Measurements from ENCODE around the gene HDAC9. TPM values are rescaled to one million over a fixed set of nuclear protein-coding genes. Genes with fewer than 3 reads are reported as not detected.

The HDAC9 gene
- total RNA-seq, 4 donors from 2014 or later = 3.4 to 7.2 (median 4.5) TPM

DNA sequence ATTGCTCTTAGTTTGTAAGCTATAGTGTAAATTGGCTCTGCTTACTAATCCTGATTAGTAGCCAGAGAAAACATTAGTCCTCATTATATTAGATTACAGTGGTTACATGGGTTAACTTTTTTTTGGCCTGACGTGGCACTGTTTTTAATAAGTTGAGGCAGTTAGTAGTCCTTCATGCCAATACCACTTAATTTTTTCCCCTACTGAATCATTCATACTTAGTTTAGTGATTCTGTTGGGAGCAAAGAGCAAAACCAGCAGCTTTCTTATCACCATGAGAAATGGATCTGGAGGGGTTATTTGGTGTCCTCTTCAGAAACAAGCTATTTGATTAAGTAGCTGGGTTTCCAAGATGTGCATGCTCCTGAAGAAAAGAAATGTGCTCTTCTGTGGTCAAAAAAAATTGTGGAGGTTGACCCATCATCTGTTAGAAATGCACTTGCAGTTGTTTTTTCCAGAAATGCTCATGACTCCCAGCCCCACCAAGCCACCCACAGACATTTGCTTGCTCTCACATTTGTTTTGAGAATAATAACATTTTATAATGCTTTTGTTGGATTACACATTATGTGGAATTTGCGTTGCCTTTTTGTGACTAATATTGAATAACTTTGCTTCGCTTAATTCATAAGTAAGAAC, 258.5 kb downstream of the HDAC9 start:
- Histone ChIP-seq H3K4me1 (no peaks in the 10 kb centered on the region), H3K4me3 (no peak overlapping the region), H3K27me3 (no peaks in the 10 kb centered on the region), H3K9me3 (no peaks in the 10 kb centered on the region), H3K27ac (no peak overlapping the region), H3K36me3 (no peaks in the 10 kb centered on the region)
- no peak for TF ChIP-seq CTCF (IDR thresholded peaks at IDR 0.05)
- TF ChIP-seq POLR2A (IDR thresholded peaks at IDR 0.05) = no peak
- no peak for TF ChIP-seq POLR2AphosphoS5 (IDR thresholded peaks at IDR 0.05)
- TF ChIP-seq EP300 (IDR thresholded peaks at IDR 0.05) = no peak
- WGBS = 45% methylated on average over 3 of the region's 3 CpGs
- no peak for DNase-seq (ENCODE audit: low spot score in 2 of 2)

DNA sequence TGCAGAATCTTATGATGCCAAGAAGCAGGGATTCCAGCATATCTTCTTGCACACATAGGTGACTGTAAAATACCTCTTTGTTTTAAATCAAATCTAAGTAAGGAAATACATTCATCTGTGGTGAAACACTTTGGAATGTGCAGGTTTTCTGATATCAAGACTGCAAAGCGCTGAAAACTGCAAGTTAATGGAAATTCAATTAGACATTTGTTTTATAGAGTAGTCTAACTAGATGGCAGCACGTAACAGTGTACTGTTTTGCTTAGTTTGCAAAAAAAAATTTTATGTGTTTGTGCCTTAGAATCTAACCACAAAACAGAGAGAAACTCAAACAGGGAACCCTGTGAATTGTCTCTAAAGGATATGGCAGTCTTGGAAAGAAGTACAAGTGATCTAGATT, 259.2 kb downstream of the HDAC9 start:
- H3K36me3 ChIP-seq = no peaks in the 10 kb centered on the region
- no peaks in the 10 kb centered on the region for H3K27me3 ChIP-seq
- no peak for DNase-seq (ENCODE audit: low spot score in 2 of 2)
- TF ChIP-seq POLR2A (IDR thresholded peaks at IDR 0.05) (no peak), CTCF (IDR thresholded peaks at IDR 0.05) (no peak), POLR2AphosphoS5 (IDR thresholded peaks at IDR 0.05) (no peak), EP300 (IDR thresholded peaks at IDR 0.05) (no peak)
- no peak overlapping the region for H3K27ac ChIP-seq
- H3K4me3 ChIP-seq = no peak overlapping the region
- 27% methylated on average over 2 of the region's 2 CpGs for WGBS
- H3K9me3 ChIP-seq = no peaks in the 10 kb centered on the region
- no peaks in the 10 kb centered on the region for H3K4me1 ChIP-seq

DNA sequence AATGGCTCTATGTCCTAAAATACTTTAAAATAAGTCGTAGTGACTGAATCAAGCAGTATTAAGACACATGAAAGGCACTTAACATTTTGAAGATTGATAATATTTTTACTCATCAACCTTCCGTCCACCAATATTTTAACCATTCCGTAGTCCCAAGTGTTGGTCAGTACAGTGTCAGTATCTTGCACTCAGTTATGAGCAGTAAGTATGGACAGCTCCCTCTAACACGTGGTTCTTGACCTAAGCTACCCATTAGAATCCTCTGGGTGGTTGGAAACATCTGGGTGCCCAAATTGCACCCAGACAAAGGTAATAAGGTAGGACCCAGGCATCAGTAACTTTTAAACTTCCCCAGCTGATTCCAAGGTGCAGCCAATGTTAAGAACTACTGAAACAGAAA, 260.2 kb downstream of the HDAC9 start:
- H3K4me3 ChIP-seq = no peak overlapping the region
- H3K9me3 ChIP-seq = no peaks in the 10 kb centered on the region
- no peak for TF ChIP-seq POLR2A (IDR thresholded peaks at IDR 0.05)
- TF ChIP-seq EP300 (IDR thresholded peaks at IDR 0.05) = no peak
- TF ChIP-seq POLR2AphosphoS5 (IDR thresholded peaks at IDR 0.05) = no peak
- no peak for TF ChIP-seq CTCF (IDR thresholded peaks at IDR 0.05)
- H3K4me1 ChIP-seq = no peaks in the 10 kb centered on the region
- H3K36me3 ChIP-seq = no peaks in the 10 kb centered on the region
- DNase-seq (ENCODE audit: low spot score in 2 of 2) = no peak
- no peak overlapping the region for H3K27ac ChIP-seq
- H3K27me3 ChIP-seq = no peaks in the 10 kb centered on the region
- WGBS = 79% methylated on average over 4 of the region's 4 CpGs

- no peaks in the 10 kb centered on the region for H3K9me3 ChIP-seq
- TF ChIP-seq POLR2AphosphoS5 (IDR thresholded peaks at IDR 0.05) = no peak
- no peak for TF ChIP-seq EP300 (IDR thresholded peaks at IDR 0.05)
- TF ChIP-seq POLR2A (IDR thresholded peaks at IDR 0.05) = no peak
- TF ChIP-seq CTCF (IDR thresholded peaks at IDR 0.05) = no peak
- H3K4me1 ChIP-seq = no peaks in the 10 kb centered on the region
- 59% methylated on average over 6 of the region's 6 CpGs for WGBS
- no peak for DNase-seq (ENCODE audit: low spot score in 2 of 2)
- no peaks in the 10 kb centered on the region for H3K27me3 ChIP-seq
- H3K36me3 ChIP-seq = no peaks in the 10 kb centered on the region
- no peak overlapping the region for H3K27ac ChIP-seq
- H3K4me3 ChIP-seq = no peak overlapping the region
These were observed 261.0 kb downstream of the HDAC9 start for GRCh38 chr7:18756378-18757050.

DNA sequence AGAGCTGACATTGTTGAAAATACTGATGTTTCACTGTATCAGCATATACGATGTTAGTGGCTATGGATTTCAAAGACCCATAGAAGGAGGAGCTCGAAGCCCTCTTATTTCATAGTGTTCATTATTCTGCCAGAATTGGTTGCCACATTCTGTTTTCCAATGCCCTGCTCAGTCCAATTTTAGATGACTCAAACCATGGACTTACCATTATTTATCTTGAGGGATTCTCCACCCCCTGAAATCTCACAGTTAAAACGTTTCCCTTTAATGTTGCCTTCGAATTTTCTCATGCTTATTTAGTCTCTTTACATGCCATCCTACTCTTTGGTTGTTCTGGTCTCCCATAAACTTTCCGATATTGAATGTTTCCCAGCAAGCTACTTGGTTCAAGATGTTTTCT, 264.5 kb downstream of the HDAC9 start:
- Histone ChIP-seq H3K27ac (no peak overlapping the region), H3K27me3 (no peaks in the 10 kb centered on the region), H3K4me3 (no peak overlapping the region), H3K4me1 (no peaks in the 10 kb centered on the region), H3K36me3 (no peaks in the 10 kb centered on the region), H3K9me3 (no peaks in the 10 kb centered on the region)
- 65% methylated on average over 5 of the region's 5 CpGs for WGBS
- DNase-seq (ENCODE audit: low spot score in 2 of 2) = no peak
- TF ChIP-seq POLR2A (IDR thresholded peaks at IDR 0.05) (no peak), CTCF (IDR thresholded peaks at IDR 0.05) (no peak), POLR2AphosphoS5 (IDR thresholded peaks at IDR 0.05) (no peak), EP300 (IDR thresholded peaks at IDR 0.05) (no peak)
